K562 (cell line): ENCODE results near the gene JAKMIP1. TPM values are rescaled to one million over a fixed set of nuclear protein-coding genes. Genes with fewer than 3 reads are reported as not detected.

ENCODE experiments used
- ATAC-seq: fragments of 200-7000 bp; cut with Tn5 transposase; 3 replicates; pipeline ENCODE4 v1.9.1; 2020; ENCODE audit warnings: moderate library complexity
- BruUV-seq: library from RNA; stranded (reverse); fragments of 400-500 nt; replicated peaks from 2 replicates; lab custom pipeline; 2021; lab: Mats Ljungman, UMichigan
- CTCF ChIA-PET: fragments of 300-600 bp; formaldehyde crosslinking; extraction: SDS; loops from one replicate; lab custom pipeline; 2021; ENCODE audit warnings: low intra/inter-chr PET ratio; lab: Yijun Ruan, JAX
- POLR2A ChIA-PET: fragments of 300-600, 350-650 bp; sonication (Branson Sonifier 250); formaldehyde crosslinking; extraction: SDS; loops from one replicate; lab custom pipeline; 2021; ENCODE audit warnings: antibody characterized with exemption, inconsistent platforms; lab: Yijun Ruan, JAX
- DNase-seq, 4 experiments: peaks; one replicate each; pipeline versions ENCODE4 v3.0.0 to v3.0.0-alpha.2; 2011 to 2018; ENCODE audit warnings: low spot score in 3 of 4, mixed read lengths in 3 of 4; ENCODE audit errors: extremely low read depth in 1 of 4
- FAIRE-seq: peaks from 2 replicates; lab custom pipeline; 2011; peaks lifted over from hg19 to GRCh38; lab: Jason Lieb, UNC
- H2AFZ ChIP-seq: 2 replicates; pipeline ENCODE4 v1.6.0; 2011; ENCODE audit warnings: low read depth, low read length, control low read depth, inconsistent platforms
- H3K27ac ChIP-seq: fragments of 200-600 bp; 3 replicates; pipeline ENCODE4 v1.8.0; 2011; ENCODE audit warnings: low read depth, mild to moderate bottlenecking, control low read depth, inconsistent platforms, low read length, moderate library complexity, mixed read lengths; ENCODE audit errors: extremely low read depth
- H3K27me3 ChIP-seq, 2 experiments: fragments of 300-600 bp in 1 of 2; 2 replicates in 1 of 2; 3 replicates in 1 of 2; pipeline versions ENCODE4 v1.6.0 to v1.8.0; 2011; ENCODE audit warnings: inconsistent platforms in 2 of 2, low read length in 2 of 2, mild to moderate bottlenecking in 1 of 2, mixed read lengths in 1 of 2, moderate library complexity in 1 of 2; ENCODE audit not compliant: control insufficient read depth in 2 of 2, insufficient read depth in 2 of 2
- H3K36me3 ChIP-seq: fragments of 300-600 bp; 3 replicates; pipeline ENCODE4 v1.8.0; 2011; ENCODE audit warnings: mild to moderate bottlenecking, low read length, inconsistent platforms; ENCODE audit not compliant: control insufficient read depth, insufficient read depth
- H3K4me1 ChIP-seq, 2 experiments: fragments of 200-600 bp in 1 of 2; replicated peaks in 1 of 2; 2 replicates in 1 of 2; 3 replicates in 1 of 2; pipeline versions ENCODE4 v1.5.1 to v1.8.0; 2011; ENCODE audit warnings: inconsistent platforms in 2 of 2, low read length in 2 of 2, mild to moderate bottlenecking in 1 of 2, mixed read lengths in 1 of 2, moderate library complexity in 1 of 2; ENCODE audit not compliant: control insufficient read depth in 2 of 2, insufficient read depth in 2 of 2
- H3K4me2 ChIP-seq: 2 replicates; pipeline ENCODE4 v1.6.1; 2011; ENCODE audit warnings: low read length, control low read depth, inconsistent platforms, mixed read lengths; ENCODE audit not compliant: insufficient read depth
- H3K4me3 ChIP-seq: fragments of 200-600 bp; sonication (generic), shearing (Covaris generic); 2 replicates; pipeline ENCODE4 v1.5.1; 2016; ENCODE audit warnings: control low read depth, inconsistent platforms
- H3K79me2 ChIP-seq: fragments of 200-600 bp; 3 replicates; pipeline ENCODE4 v1.8.0; 2011; ENCODE audit warnings: low read length, inconsistent platforms; ENCODE audit not compliant: control insufficient read depth, insufficient read depth
- H3K9ac ChIP-seq, 2 experiments: 2 replicates each; pipeline versions ENCODE4 v1.6.0 to v1.6.1; 2011; ENCODE audit warnings: low read depth in 2 of 2, low read length in 2 of 2, control low read depth in 1 of 2, inconsistent platforms in 1 of 2, mild to moderate bottlenecking in 1 of 2, mixed read lengths in 1 of 2; ENCODE audit not compliant: insufficient read depth in 1 of 2
- H3K9me1 ChIP-seq: one replicate; pipeline ENCODE4 v1.6.0; 2011; ENCODE audit warnings: inconsistent platforms, mild to moderate bottlenecking, low read length, moderate library complexity; ENCODE audit not compliant: control insufficient read depth, insufficient read depth
- H3K9me3 ChIP-seq: replicated peaks from 2 replicates; pipeline ENCODE4 v1.5.1; 2011; ENCODE audit warnings: low read depth, low read length, inconsistent platforms; ENCODE audit not compliant: control insufficient read depth, insufficient read depth
- H4K20me1 ChIP-seq: replicated peaks from 2 replicates; pipeline ENCODE4 v1.6.1; 2011; ENCODE audit warnings: low read length, inconsistent platforms, mixed read lengths; ENCODE audit not compliant: control insufficient read depth, insufficient read depth
- HSF4 ChIP-seq: fragments of 250-450 bp; sonication (Bioruptor Pico); IDR thresholded peaks from 2 replicates; pipeline ENCODE4 v2.1.2; 2022; ENCODE audit warnings: mild to moderate bottlenecking, moderate library complexity, borderline replicate concordance
- KLF13 ChIP-seq: fragments of 450-650 bp; IDR thresholded peaks from 2 replicates; pipeline ENCODE4 v1.6.1; 2016; ENCODE audit warnings: missing genetic modification characterization, low read depth, mild to moderate bottlenecking, missing compliant biosample characterization, moderate library complexity, borderline replicate concordance
- LARP7 ChIP-seq: fragments of 450-650 bp; IDR thresholded peaks from 2 replicates; pipeline ENCODE4 v1.6.1; 2016
- MYNN ChIP-seq, 2 experiments: sonication (generic); formaldehyde crosslinking in 1 of 2; IDR thresholded peaks; 2 replicates each; pipeline versions ENCODE4 v1.5.0 to v1.6.1; 2016 to 2020; ENCODE audit warnings: antibody characterized with exemption in 1 of 2, missing genetic modification reagents in 1 of 2
- TARDBP ChIP-seq: fragments of 450-650 bp; IDR thresholded peaks from 2 replicates; pipeline ENCODE4 v1.6.1; 2016
- TRIM24 ChIP-seq, 2 experiments: fragments of 450-650 bp; IDR thresholded peaks; 2 replicates each; pipeline ENCODE4 v1.6.1; 2016
- ZBTB12 ChIP-seq: fragments of 250-450 bp; sonication (Bioruptor Pico); IDR thresholded peaks from 2 replicates; pipeline ENCODE4 v1.4.0; 2020
- ZFP91 ChIP-seq: sonication (generic); formaldehyde crosslinking; IDR thresholded peaks from 2 replicates; pipeline ENCODE4 v1.8.0; 2022; ENCODE audit warnings: mild to moderate bottlenecking, missing genetic modification reagents
- ZNF263 ChIP-seq: sonication (generic); formaldehyde crosslinking; IDR thresholded peaks from 2 replicates; pipeline ENCODE4 v1.8.0; 2022; ENCODE audit warnings: mild to moderate bottlenecking, missing genetic modification reagents, borderline replicate concordance
- ZNF3 ChIP-seq: fragments of 250-450 bp; sonication (Bioruptor Pico); IDR thresholded peaks from 2 replicates; pipeline ENCODE4 v1.5.0; 2021; ENCODE audit warnings: mild to moderate bottlenecking, moderate library complexity
- ZNF507 ChIP-seq: conservative IDR thresholded peaks from 2 replicates; pipeline ENCODE4 v1.6.1; 2017; ENCODE audit warnings: missing genetic modification characterization, missing compliant biosample characterization
- ZNF57 ChIP-seq: fragments of 450-650 bp; formaldehyde crosslinking; IDR thresholded peaks from 2 replicates; pipeline ENCODE4 v1.4.0; 2020; ENCODE audit warnings: mild to moderate bottlenecking, moderate library complexity
- WGBS: fragments of 100-300 bp; shearing (Covaris generic); methylation state at CpG from one replicate; pipeline ENCODE4 v1.1.6; 2016; ENCODE audit warnings: low coverage, mixed read lengths; ENCODE audit not compliant: insufficient coverage; ENCODE audit errors: missing lambda C conversion rate; 5-methylcytosine and 5-hydroxymethylcytosine counted together
- in situ Hi-C: fragments of 300-500 bp; cut with MboI; formaldehyde crosslinking; loops from 4 replicates; pipeline ENCODE4 v1.15.0; 2018; ENCODE audit warnings: inconsistent platforms, mixed read lengths
- intact Hi-C: fragments of 100-400 bp; cut with micrococcal nuclease; formaldehyde crosslinking; loops from 2 replicates; pipeline ENCODE4 v1.14.2; 2022
- polyA plus RNA-seq, 8 experiments: library from polyadenylated mRNA; depleted of rRNA in 4 of 8; stranded (reverse) in 5 of 8; unstranded in 3 of 8; fragments of >200 nt; fragmentation: Nextera tagmentation in 2 of 8; fragmentation: Illumina TruSeq in 1 of 8; extraction: Ambion mirVana in 2 of 8; extraction: Trizol in 1 of 8; gene quantifications; 2 replicates each; pipeline versions ENCODE4 v1.2.1 to v1.2.3, GENCODE V29; 2011 to 2014; ENCODE audit warnings: inconsistent platforms in 1 of 8, missing spikeins in 1 of 8
- total RNA-seq, 7 experiments: library from RNA; depleted of rRNA in 6 of 7; stranded (reverse); fragments of >200 nt in 6 of 7; fragmentation: Illumina TruSeq in 2 of 7; extraction: Trizol in 2 of 7; gene quantifications; 2 replicates each; pipeline versions ENCODE4 v1.2.1 to v1.2.3, GENCODE V29; 2011 to 2021; ENCODE audit warnings: low replicate concordance in 1 of 7

JAKMIP1 gene
- total and polyA plus RNA-seq, 9 of the 15 experiments (the other 6 are each of a cell fraction or from before 2014, with no cell fraction given) = not detected

- POLR2A ChIA-PET = no interaction called here
- CTCF ChIA-PET = no interaction called here
- TF ChIP-seq LARP7 (no peak), MYNN (IDR thresholded peaks at IDR 0.05) (no peak), MYNN (CRISPR knock-in tag; IDR thresholded peaks at IDR 0.05) (no peak), ZNF263 (CRISPR knock-in tag) (no peak), TARDBP (no peak), ZBTB12 (CRISPR knock-in tag) (no peak), ZNF507 (tag) (no peak), ZNF57 (CRISPR knock-in tag) (no peak), KLF13 (no peak), ZFP91 (CRISPR knock-in tag) (no peak), TRIM24 (IDR thresholded peaks at IDR 0.05) (no peak), HSF4 (CRISPR knock-in tag) (no peak), ZNF3 (CRISPR knock-in tag) (no peak)
- no TSS peak for BruUV-seq
- no peaks in the 10 kb centered on the region for H3K36me3 ChIP-seq
- ATAC-seq (no peak), DNase-seq (no peak), FAIRE-seq (no peak)
- no peak overlapping the region for H3K4me2 ChIP-seq
- H3K27me3 ChIP-seq = peaks cover 0 to 47% of the 10 kb centered on the region in 2 experiments; a peak in 3 of 5 replicates
- H4K20me1 ChIP-seq = no peaks in the 10 kb centered on the region
- no peak overlapping the region for H3K27ac ChIP-seq
- H2AFZ ChIP-seq = no peak overlapping the region
- no peaks in the 10 kb centered on the region for H3K79me2 ChIP-seq
- H3K9me1 ChIP-seq = no peaks in the 10 kb centered on the region
- H3K9me3 ChIP-seq = no peaks in the 10 kb centered on the region
- in situ Hi-C loops (no loop called here), intact Hi-C loops (no loop called here)
- under 1% methylated on average over 17 of the region's 17 CpGs for WGBS
- no peak overlapping the region for H3K4me3 ChIP-seq
- no peak overlapping the region for H3K9ac ChIP-seq
- no peaks in the 10 kb centered on the region; a peak in 1 of 5 replicates for H3K4me1 ChIP-seq
These were observed 35.7 kb upstream of the JAKMIP1 start for GRCh38 chr4:6235901-6236640.
